Prostate gland (tissue), 2 donors: Measurements from ENCODE around the gene FKRP. TPM values are rescaled to one million over a fixed set of nuclear protein-coding genes. Genes with fewer than 3 reads are reported as not detected.

ENCODE experiments used
- DNase-seq: peaks from one replicate; pipeline ENCODE4 v3.0.0-alpha.2; 2019; ENCODE audit warnings: low spot score
- H3K27ac ChIP-seq, 2 donors: fragments of 200-600 bp; sonication (generic); 2 replicates each; pipeline ENCODE4 v1.5.1; 2017 to 2019
- H3K27me3 ChIP-seq: fragments of 200-600 bp; sonication (generic); replicated peaks from 2 replicates; pipeline ENCODE4 v1.5.1; 2019; ENCODE audit not compliant: insufficient read depth
- H3K36me3 ChIP-seq, 2 donors: fragments of 200-600 bp; sonication (generic); 1 replicate in 1 of 2; 2 replicates in 1 of 2; pipeline versions ENCODE4 v1.5.1 to v1.8.1; 2017 to 2019
- H3K4me1 ChIP-seq: fragments of 200-600 bp; sonication (generic); replicated peaks from 2 replicates; pipeline ENCODE4 v1.5.1; 2019
- H3K4me3 ChIP-seq, 2 donors: fragments of 200-600 bp; sonication (generic); 2 replicates each; pipeline ENCODE4 v1.5.1; 2017 to 2019
- H3K9me3 ChIP-seq: fragments of 200-600 bp; sonication (generic); 2 replicates; pipeline ENCODE4 v1.5.1; 2017
- CTCF ChIP-seq, 4 experiments: fragments of 200-600 bp in 2 of 4; fragments of 450-650 bp in 2 of 4; sonication (generic) in 2 of 4; IDR thresholded peaks; 1 replicate in 3 of 4; 2 replicates in 1 of 4; pipeline ENCODE4 v1.5.1; 2016 to 2019; ENCODE audit warnings: antibody characterized with exemption in 4 of 4, mild to moderate bottlenecking in 2 of 4, moderate library complexity in 2 of 4
- POLR2A ChIP-seq: fragments of 450-650 bp; IDR thresholded peaks from one replicate; pipeline ENCODE4 v1.6.1; 2016; ENCODE audit warnings: antibody characterized with exemption, mild to moderate bottlenecking
- POLR2AphosphoS5 ChIP-seq: sonication (generic); formaldehyde crosslinking; IDR thresholded peaks from one replicate; pipeline ENCODE4 v1.6.1; 2017; ENCODE audit warnings: antibody characterized with exemption
- WGBS: methylation state at CpG from one replicate; pipeline ENCODE4 v1.1.5; 2018; 5-methylcytosine and 5-hydroxymethylcytosine counted together
- intact Hi-C: fragments of 100-400 bp; cut with DNase I; formaldehyde crosslinking; loops from one replicate; pipeline ENCODE4 v1.14.2; 2022
- total RNA-seq, 2 donors: library from RNA; depleted of rRNA; stranded (reverse); fragments of >200 nt; gene quantifications; one replicate each; pipeline ENCODE4 v1.1.0, GENCODE V29; 2016

The FKRP gene
- total RNA-seq, 2 donors from 2014 or later, result 15.2 to 32.0 TPM

GRCh38 chr19:46753420-46754155 is 7.7 kb downstream of the FKRP start:
- intact Hi-C loops, result no loop called here
- H3K27ac ChIP-seq, result no peak overlapping the region
- 23% methylated on average over 4 of the region's 4 CpGs for WGBS
- no peaks in the 10 kb centered on the region for H3K27me3 ChIP-seq
- no peaks in the 10 kb centered on the region for H3K9me3 ChIP-seq
- TF ChIP-seq CTCF (IDR thresholded peaks at IDR 0.05) (peak in 3 of 4 experiments; percentile 37 to 66 (median 60)), POLR2AphosphoS5 (peak; percentile 34), POLR2A (no peak)
- no peaks in the 10 kb centered on the region for H3K36me3 ChIP-seq
- H3K4me3 ChIP-seq, result no peak overlapping the region
- peak; percentile 62 for DNase-seq
- no peaks in the 10 kb centered on the region for H3K4me1 ChIP-seq

- WGBS, result 78% methylated on average over 17 of the region's 39 CpGs
- peak overlapping the region; percentile 14 to 40 for H3K27ac ChIP-seq
- DNase-seq, result no peak
- H3K9me3 ChIP-seq, result no peaks in the 10 kb centered on the region
- intact Hi-C loops, result loop anchor here (5.0 kb wide), 1 partner anchor 237 kb away; no protein-coding TSS in a partner anchor
- H3K36me3 ChIP-seq, result no peaks in the 10 kb centered on the region
- no peaks in the 10 kb centered on the region for H3K4me1 ChIP-seq
- no peak overlapping the region for H3K4me3 ChIP-seq
- no peaks in the 10 kb centered on the region for H3K27me3 ChIP-seq
- TF ChIP-seq POLR2A (no peak), POLR2AphosphoS5 (no peak), CTCF (IDR thresholded peaks at IDR 0.05) (no peak)
These were observed 9.4 kb downstream of the FKRP start for GRCh38 chr19:46755077-46755852.

GRCh38 chr19:46755853-46756543 is 10.1 kb downstream of the FKRP start:
- Histone ChIP-seq H3K4me1 (no peaks in the 10 kb centered on the region), H3K36me3 (no peaks in the 10 kb centered on the region), H3K9me3 (no peaks in the 10 kb centered on the region), H3K27me3 (no peaks in the 10 kb centered on the region), H3K27ac (no peak overlapping the region), H3K4me3 (no peak overlapping the region)
- DNase-seq, result no peak
- intact Hi-C loops, result loop anchor here (2.0 to 5.0 kb wide), 3 partner anchors 31 to 236 kb away; no protein-coding TSS in a partner anchor
- TF ChIP-seq POLR2A (no peak), POLR2AphosphoS5 (no peak), CTCF (IDR thresholded peaks at IDR 0.05) (no peak)
- WGBS, result 91% methylated on average over 86 of the region's 86 CpGs

GRCh38 chr19:46756544-46756888 is 10.7 kb downstream of the FKRP start:
- 88% methylated on average over 30 of the region's 30 CpGs for WGBS
- Histone ChIP-seq H3K4me1 (no peaks in the 10 kb centered on the region), H3K9me3 (no peaks in the 10 kb centered on the region), H3K4me3 (no peak overlapping the region), H3K27ac (no peak overlapping the region), H3K36me3 (no peaks in the 10 kb centered on the region), H3K27me3 (no peaks in the 10 kb centered on the region)
- DNase-seq, result no peak
- intact Hi-C loops, result loop anchor here (2.0 to 5.0 kb wide), 3 partner anchors 30 to 236 kb away; no protein-coding TSS in a partner anchor
- TF ChIP-seq POLR2A (no peak), POLR2AphosphoS5 (no peak), CTCF (IDR thresholded peaks at IDR 0.05) (no peak)
